HEK293 (cell line): ENCODE results near the gene PAF1.

Experiments used
- EGR2 ChIP-seq: fragments of 450-650 bp; formaldehyde crosslinking; IDR thresholded peaks from 2 replicates; pipeline ENCODE4 v1.5.1; 2016; ENCODE audit warnings: low read depth, missing biosample characterization, missing genetic modification characterization
- GFI1B ChIP-seq: fragments of 450-650 bp; formaldehyde crosslinking; IDR thresholded peaks from 2 replicates; pipeline ENCODE4 v1.5.1; 2016; ENCODE audit warnings: missing biosample characterization, missing genetic modification characterization
- HOXA7 ChIP-seq: sonication (generic); formaldehyde crosslinking; IDR thresholded peaks from 2 replicates; pipeline ENCODE4 v1.8.1; 2022; ENCODE audit warnings: missing genetic modification reagents, borderline replicate concordance
- IKZF3 ChIP-seq: fragments of 450-650 bp; IDR thresholded peaks from 2 replicates; pipeline ENCODE4 v1.5.0; 2018; ENCODE audit warnings: missing biosample characterization, mild to moderate bottlenecking, missing genetic modification characterization, moderate library complexity
- INSM2 ChIP-seq: fragments of 450-650 bp; formaldehyde crosslinking; IDR thresholded peaks from 2 replicates; pipeline ENCODE4 v1.5.1; 2016; ENCODE audit warnings: missing biosample characterization, missing genetic modification characterization
- KLF10 ChIP-seq: fragments of 450-650 bp; IDR thresholded peaks from 2 replicates; pipeline ENCODE4 v1.5.1; 2018; ENCODE audit warnings: missing biosample characterization, mild to moderate bottlenecking, missing genetic modification characterization
- KLF7 ChIP-seq: fragments of 450-650 bp; formaldehyde crosslinking; IDR thresholded peaks from 2 replicates; pipeline ENCODE4 v1.5.1; 2016; ENCODE audit warnings: missing biosample characterization, missing genetic modification characterization, borderline replicate concordance
- MZF1 ChIP-seq: fragments of 450-650 bp; formaldehyde crosslinking; IDR thresholded peaks from 2 replicates; pipeline ENCODE4 v1.5.1; 2017; ENCODE audit warnings: missing biosample characterization, missing genetic modification characterization, borderline replicate concordance
- OSR2 ChIP-seq: fragments of 450-650 bp; formaldehyde crosslinking; IDR thresholded peaks from 2 replicates; pipeline ENCODE4 v1.5.1; 2016; ENCODE audit warnings: missing biosample characterization, missing genetic modification characterization
- PATZ1 ChIP-seq: fragments of 450-650 bp; formaldehyde crosslinking; IDR thresholded peaks from 2 replicates; pipeline ENCODE4 v1.5.1; 2016; ENCODE audit warnings: missing biosample characterization, missing genetic modification characterization
- SP3 ChIP-seq: fragments of 450-650 bp; formaldehyde crosslinking; IDR thresholded peaks from 2 replicates; pipeline ENCODE4 v1.5.1; 2016; ENCODE audit warnings: missing biosample characterization, missing genetic modification characterization
- TRIM28 ChIP-seq: IDR thresholded peaks from 2 replicates; pipeline ENCODE4 v1.6.1; 2011; ENCODE audit warnings: low read length, control low read depth, borderline replicate concordance
- YY2 ChIP-seq: fragments of 450-650 bp; formaldehyde crosslinking; IDR thresholded peaks from 2 replicates; pipeline ENCODE4 v1.5.1; 2016; ENCODE audit warnings: missing biosample characterization, missing genetic modification characterization
- ZBTB20 ChIP-seq: fragments of 450-650 bp; formaldehyde crosslinking; IDR thresholded peaks from 2 replicates; pipeline ENCODE4 v1.5.1; 2016; ENCODE audit warnings: missing biosample characterization, missing genetic modification characterization
- ZBTB6 ChIP-seq: fragments of 450-650 bp; formaldehyde crosslinking; IDR thresholded peaks from 2 replicates; pipeline ENCODE4 v1.5.1; 2017; ENCODE audit warnings: missing biosample characterization, missing genetic modification characterization
- ZBTB8A ChIP-seq: fragments of 450-650 bp; formaldehyde crosslinking; IDR thresholded peaks from 2 replicates; pipeline ENCODE4 v1.5.1; 2016; ENCODE audit warnings: missing biosample characterization, missing genetic modification characterization
- ZNF10 ChIP-seq: fragments of 450-650 bp; formaldehyde crosslinking; IDR thresholded peaks from 2 replicates; pipeline ENCODE4 v1.5.1; 2017; ENCODE audit warnings: missing biosample characterization, missing genetic modification characterization
- ZNF23 ChIP-seq: fragments of 450-650 bp; formaldehyde crosslinking; IDR thresholded peaks from 2 replicates; pipeline ENCODE4 v1.5.1; 2016; ENCODE audit warnings: missing biosample characterization, missing genetic modification characterization, borderline replicate concordance
- ZNF292 ChIP-seq: fragments of 450-650 bp; formaldehyde crosslinking; IDR thresholded peaks from 2 replicates; pipeline ENCODE4 v1.5.1; 2016; ENCODE audit warnings: low read depth, missing biosample characterization, missing genetic modification characterization, borderline replicate concordance
- ZNF354C ChIP-seq: fragments of 450-650 bp; formaldehyde crosslinking; IDR thresholded peaks from 2 replicates; pipeline ENCODE4 v1.5.1; 2016; ENCODE audit warnings: missing biosample characterization, missing genetic modification characterization, low read depth, borderline replicate concordance
- ZNF37A ChIP-seq: fragments of 450-650 bp; IDR thresholded peaks from 2 replicates; pipeline ENCODE4 v1.5.1; 2018; ENCODE audit warnings: missing biosample characterization, missing genetic modification characterization
- ZNF394 ChIP-seq: fragments of 450-650 bp; formaldehyde crosslinking; IDR thresholded peaks from 2 replicates; pipeline ENCODE4 v1.5.1; 2016; ENCODE audit warnings: missing biosample characterization, missing genetic modification characterization, mild to moderate bottlenecking, moderate library complexity, borderline replicate concordance
- ZNF416 ChIP-seq: fragments of 450-650 bp; formaldehyde crosslinking; IDR thresholded peaks from 2 replicates; pipeline ENCODE4 v1.5.1; 2016; ENCODE audit warnings: missing biosample characterization, missing genetic modification characterization
- ZNF449 ChIP-seq: fragments of 450-650 bp; formaldehyde crosslinking; IDR thresholded peaks from 2 replicates; pipeline ENCODE4 v1.5.1; 2017; ENCODE audit warnings: missing biosample characterization, mild to moderate bottlenecking, missing genetic modification characterization, moderate library complexity
- ZNF555 ChIP-seq: fragments of 450-650 bp; formaldehyde crosslinking; conservative IDR thresholded peaks from 2 replicates; pipeline ENCODE4 v1.5.1; 2017; ENCODE audit warnings: missing biosample characterization, mild to moderate bottlenecking, missing genetic modification characterization, inconsistent platforms
- ZNF560 ChIP-seq: fragments of 450-650 bp; formaldehyde crosslinking; IDR thresholded peaks from 2 replicates; pipeline ENCODE4 v1.5.1; 2017; ENCODE audit warnings: missing biosample characterization, missing genetic modification characterization, borderline replicate concordance
- ZNF639 ChIP-seq: fragments of 450-650 bp; formaldehyde crosslinking; IDR thresholded peaks from 2 replicates; pipeline ENCODE4 v1.5.1; 2016; ENCODE audit warnings: missing biosample characterization, missing genetic modification characterization
- ZNF660 ChIP-seq: fragments of 450-650 bp; IDR thresholded peaks from 2 replicates; pipeline ENCODE4 v1.5.1; 2018; ENCODE audit warnings: missing biosample characterization, mild to moderate bottlenecking, missing genetic modification characterization
- ZNF76 ChIP-seq: fragments of 450-650 bp; formaldehyde crosslinking; IDR thresholded peaks from 2 replicates; pipeline ENCODE4; 2016; ENCODE audit warnings: low read depth, missing biosample characterization, missing genetic modification characterization, borderline replicate concordance
- ZNF830 ChIP-seq: fragments of 450-650 bp; IDR thresholded peaks from 2 replicates; pipeline ENCODE4 v1.5.0; 2018; ENCODE audit warnings: missing biosample characterization, missing genetic modification characterization, low read depth, mild to moderate bottlenecking, moderate library complexity
- ZSCAN16 ChIP-seq: fragments of 450-650 bp; formaldehyde crosslinking; IDR thresholded peaks from 2 replicates; pipeline ENCODE4 v1.5.1; 2016; ENCODE audit warnings: missing biosample characterization, missing genetic modification characterization
- ZXDB ChIP-seq: fragments of 450-650 bp; formaldehyde crosslinking; IDR thresholded peaks from 2 replicates; pipeline ENCODE4 v1.5.1; 2016; ENCODE audit warnings: missing biosample characterization, missing genetic modification characterization

PAF1 gene

GRCh38 chr19:39430675-39431593 lies 40.0 kb upstream of the PAF1 start (continued):
- TF ChIP-seq ZBTB20 (tag by site-specific recombination): peak; percentile 42; the same call in 1 of the 2 replicates
- 0 out of 2 replicates have a peak, but pooled peaks have one; percentile 4 for TF ChIP-seq SP3 (tag by site-specific recombination)
- no peak for TF ChIP-seq ZNF830 (tag by site-specific recombination)
- no peak for TF ChIP-seq EGR2 (tag by site-specific recombination)
- no peak for TF ChIP-seq ZNF416 (tag by site-specific recombination)
- no peak for TF ChIP-seq ZSCAN16 (tag by site-specific recombination)
- TF ChIP-seq ZXDB (tag by site-specific recombination): no peak; the same call in 1 of the 2 replicates
- peak; percentile 82 for TF ChIP-seq ZNF639 (tag by site-specific recombination)
- no peak for TF ChIP-seq ZNF560
- TF ChIP-seq YY2: no peak
- TF ChIP-seq ZNF292: no peak
- TF ChIP-seq PATZ1 (tag by site-specific recombination): peak; percentile 55
- TF ChIP-seq KLF7: no peak
- TF ChIP-seq ZNF10 (tag by site-specific recombination): peak; percentile 71
- peak; percentile 29; the same call in 1 of the 2 replicates for TF ChIP-seq ZBTB8A (tag by site-specific recombination)
- peak; percentile 41; the same call in 1 of the 2 replicates for TF ChIP-seq ZNF394 (tag by site-specific recombination)
- no peak for TF ChIP-seq ZNF354C (tag by site-specific recombination)
- TF ChIP-seq MZF1 (tag by site-specific recombination): peak; percentile 83; the same call in 1 of the 2 replicates
- TF ChIP-seq ZNF23 (tag by site-specific recombination): no peak
- peak; percentile 56 for TF ChIP-seq INSM2 (tag by site-specific recombination)
- peak; percentile 54; the same call in 1 of the 2 replicates for TF ChIP-seq OSR2
- TF ChIP-seq ZNF76 (tag by site-specific recombination): peak; percentile 62; the same call in 1 of the 2 replicates
- peak; percentile 92 for TF ChIP-seq GFI1B (tag by site-specific recombination)
- no peak for TF ChIP-seq TRIM28
- peak; percentile 88 for TF ChIP-seq ZNF660 (tag by site-specific recombination)
- peak; percentile 63; the same call in 1 of the 2 replicates for TF ChIP-seq IKZF3 (tag by site-specific recombination)
- TF ChIP-seq KLF10: peak; percentile 54
- TF ChIP-seq HOXA7 (CRISPR knock-in tag): no peak
- TF ChIP-seq ZNF449 (tag by site-specific recombination): peak; percentile 93
- no peak for TF ChIP-seq ZNF555 (tag by site-specific recombination)
- TF ChIP-seq ZNF37A (tag by site-specific recombination): no peak
- peak; percentile 62; the same call in 1 of the 2 replicates for TF ChIP-seq ZBTB6 (tag by site-specific recombination)
